GM12873 (cell line): Measurements from ENCODE around the gene CPA2.

Source experiments
- TF ChIP-seq, protein P1 (sequence below): IDR thresholded peaks from 2 replicates; pipeline ENCODE4 v1.5.1; 2012; ENCODE audit warnings: low read depth, mild to moderate bottlenecking, moderate library complexity, low read length, control low read depth; ENCODE audit not compliant: insufficient read depth; ENCODE audit errors: missing control alignments

CPA2 gene

DNA sequence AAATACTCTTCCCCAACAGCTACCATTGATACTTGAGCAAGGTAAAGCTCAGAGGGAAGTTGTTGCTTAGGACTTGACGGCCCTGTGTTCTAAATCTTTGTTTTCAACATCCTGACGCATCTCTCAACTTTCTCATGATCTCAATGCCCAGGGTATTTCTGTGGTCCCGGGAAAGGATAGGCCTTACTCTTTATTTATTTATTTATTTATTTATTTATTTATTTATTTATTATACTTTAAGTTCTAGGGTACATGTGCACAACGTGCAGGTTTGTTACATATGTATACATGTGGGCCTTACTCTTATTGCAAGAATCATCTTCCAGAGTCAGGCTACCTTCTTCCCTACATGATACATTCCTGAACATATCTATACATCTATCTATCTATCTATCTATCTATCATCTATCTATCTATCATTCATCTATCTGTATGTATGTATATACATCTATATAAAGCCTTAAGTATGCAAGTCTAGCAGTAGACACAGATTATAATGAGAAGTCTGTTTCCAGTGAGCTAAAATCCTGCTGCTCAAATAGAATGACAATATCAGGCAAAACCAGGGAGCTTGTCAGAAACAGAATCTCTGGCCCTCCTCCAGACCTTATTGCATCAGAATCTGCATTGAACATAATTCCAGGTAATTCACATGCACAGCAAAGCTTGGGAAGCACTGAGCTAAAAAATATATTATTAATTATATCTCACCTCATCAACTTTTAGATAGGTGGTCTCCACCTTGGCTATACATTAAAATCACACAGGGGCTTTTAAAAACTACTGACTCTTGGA, 65.8 kb downstream of the CPA2 start:
- TF ChIP-seq, protein P1, sequence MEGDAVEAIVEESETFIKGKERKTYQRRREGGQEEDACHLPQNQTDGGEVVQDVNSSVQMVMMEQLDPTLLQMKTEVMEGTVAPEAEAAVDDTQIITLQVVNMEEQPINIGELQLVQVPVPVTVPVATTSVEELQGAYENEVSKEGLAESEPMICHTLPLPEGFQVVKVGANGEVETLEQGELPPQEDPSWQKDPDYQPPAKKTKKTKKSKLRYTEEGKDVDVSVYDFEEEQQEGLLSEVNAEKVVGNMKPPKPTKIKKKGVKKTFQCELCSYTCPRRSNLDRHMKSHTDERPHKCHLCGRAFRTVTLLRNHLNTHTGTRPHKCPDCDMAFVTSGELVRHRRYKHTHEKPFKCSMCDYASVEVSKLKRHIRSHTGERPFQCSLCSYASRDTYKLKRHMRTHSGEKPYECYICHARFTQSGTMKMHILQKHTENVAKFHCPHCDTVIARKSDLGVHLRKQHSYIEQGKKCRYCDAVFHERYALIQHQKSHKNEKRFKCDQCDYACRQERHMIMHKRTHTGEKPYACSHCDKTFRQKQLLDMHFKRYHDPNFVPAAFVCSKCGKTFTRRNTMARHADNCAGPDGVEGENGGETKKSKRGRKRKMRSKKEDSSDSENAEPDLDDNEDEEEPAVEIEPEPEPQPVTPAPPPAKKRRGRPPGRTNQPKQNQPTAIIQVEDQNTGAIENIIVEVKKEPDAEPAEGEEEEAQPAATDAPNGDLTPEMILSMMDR, result no peak

DNA sequence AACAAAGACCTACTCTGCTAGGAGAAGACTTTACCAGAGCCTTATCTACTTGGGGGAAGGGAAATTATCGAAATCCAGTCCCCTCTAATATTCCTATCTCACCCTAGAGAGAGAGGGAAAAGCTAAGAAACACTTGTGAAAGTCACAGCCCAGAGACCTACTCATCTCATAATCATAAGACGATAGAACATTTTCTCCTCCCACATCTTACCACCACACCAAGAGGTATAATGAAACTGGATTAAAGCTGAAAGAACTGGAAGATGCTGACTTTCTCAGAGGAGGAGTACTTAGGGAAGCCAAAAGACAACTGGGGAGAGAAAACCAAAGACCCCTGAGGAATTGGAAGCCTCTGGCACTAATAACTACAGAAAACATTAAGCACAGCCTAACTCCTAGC, 67.2 kb downstream of the CPA2 start:
- TF ChIP-seq, protein P1, result no peak

DNA sequence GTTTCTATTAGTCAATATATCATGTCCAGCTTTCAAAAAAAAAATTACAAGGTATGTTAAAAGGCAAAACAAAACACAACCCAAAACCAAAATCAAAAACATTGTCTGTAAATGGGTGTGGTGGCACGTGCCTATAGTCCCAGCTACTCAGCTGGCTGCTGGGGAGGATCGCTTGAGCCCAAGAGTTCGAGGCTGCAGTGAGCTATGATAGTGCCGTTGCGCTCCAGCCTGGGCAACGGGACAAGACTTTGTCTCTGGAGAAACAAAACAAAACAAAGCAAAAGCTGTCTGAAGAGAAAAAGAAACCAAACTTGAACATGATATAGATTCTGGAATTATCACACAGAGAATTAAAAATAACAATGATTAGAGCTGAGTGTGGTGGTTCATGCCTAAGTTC, 67.6 kb downstream of the CPA2 start:
- TF ChIP-seq, protein P1, result no peak

DNA sequence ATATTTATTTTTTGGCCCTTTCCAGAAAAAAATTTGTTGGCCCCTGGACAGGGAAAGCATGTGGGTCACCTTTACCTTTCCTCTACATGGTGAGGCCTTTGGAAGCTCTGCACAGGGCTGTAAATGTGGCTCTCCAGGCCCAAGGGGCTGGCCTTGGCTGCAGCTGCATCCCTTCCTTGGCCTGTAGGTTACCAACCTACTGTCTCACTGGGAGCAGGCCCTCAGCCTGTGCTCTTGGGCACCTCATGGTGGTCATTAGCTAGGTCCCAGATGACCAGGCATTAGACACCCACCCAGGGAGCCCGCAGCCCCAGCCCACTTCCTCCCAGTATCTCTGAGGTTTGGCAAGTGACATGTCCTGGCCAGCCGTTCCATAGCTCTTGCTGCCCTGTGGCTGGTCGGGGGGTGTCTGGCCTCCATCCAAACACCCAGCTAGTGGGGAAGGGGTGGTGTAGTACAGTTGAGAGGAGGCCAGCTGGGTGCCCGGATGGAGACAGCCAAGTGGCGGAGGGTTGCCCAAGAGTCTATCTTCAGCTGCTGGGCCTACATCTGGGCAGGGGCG, 70.8 kb downstream of the CPA2 start:
- TF ChIP-seq, protein P1, result no peak

DNA sequence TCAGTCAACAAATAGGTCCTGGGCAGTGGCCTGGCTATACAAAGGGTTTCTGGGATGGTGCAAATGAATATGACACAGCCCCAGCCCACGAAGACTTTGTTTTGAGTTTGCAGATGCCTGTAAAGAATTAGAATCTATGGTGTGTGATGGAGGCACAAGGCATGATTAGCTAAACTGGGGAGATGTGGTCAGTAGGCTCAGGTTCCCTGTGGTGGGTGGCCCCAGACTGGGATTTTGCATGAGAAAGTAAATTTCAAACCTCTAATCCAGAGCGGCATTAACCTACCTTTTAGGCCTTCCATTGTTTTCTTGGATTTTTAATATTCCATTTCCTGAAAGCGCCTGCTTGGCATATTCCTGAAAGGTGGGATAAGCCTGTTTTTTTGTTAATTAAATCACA, 71.6 kb downstream of the CPA2 start:
- TF ChIP-seq, protein P1, result no peak
